HG03159 (cell line): ENCODE results near the gene DBF4.
A peak's percentile ranks its signal among the peaks of the same experiment; 100 is the strongest.
"Not testable (repeated sequence)": the region's sequence is repeated elsewhere in the genome, so short reads cannot be mapped to it uniquely, and the experiment has no call there.

Source experiments
- ATAC-seq: cut with Tn5 transposase; IDR thresholded peaks from one replicate; pipeline ENCODE4 v1.9.1; 2021; ENCODE audit warnings: mild to moderate bottlenecking, moderate library complexity; ENCODE audit not compliant: unreplicated experiment

Gene DBF4

GRCh38 chr7:87878208-87878735, 2.0 kb downstream of the DBF4 start:
- ATAC-seq, result no peak

GRCh38 chr7:87882151-87882937, 6.1 kb downstream of the DBF4 start:
- no peak for ATAC-seq

- no peak for ATAC-seq
These were observed 8.7 kb downstream of the DBF4 start for GRCh38 chr7:87885018-87885417.

- ATAC-seq, result peak; percentile 48
These were observed 10.6 kb downstream of the DBF4 start for GRCh38 chr7:87886875-87887274.

- no peak for ATAC-seq
These were observed 19.1 kb downstream of the DBF4 start for GRCh38 chr7:87895363-87895762.

GRCh38 chr7:87899255-87899654, 23.0 kb downstream of the DBF4 start:
- no peak for ATAC-seq

GRCh38 chr7:87907136-87907906, 31.0 kb downstream of the DBF4 start:
- not testable (repeated sequence) for ATAC-seq

- not testable (repeated sequence) for ATAC-seq
These were observed 32.5 kb downstream of the DBF4 start for GRCh38 chr7:87908814-87909213.

GRCh38 chr7:87912121-87912520, 35.8 kb downstream of the DBF4 start:
- no peak for ATAC-seq

GRCh38 chr7:87918740-87919139, 42.4 kb downstream of the DBF4 start:
- ATAC-seq, result no peak

- no peak for ATAC-seq
These were observed 43.6 kb downstream of the DBF4 start for GRCh38 chr7:87919875-87920274.

- no peak for ATAC-seq
These were observed 44.3 kb downstream of the DBF4 start for GRCh38 chr7:87920578-87920977.

GRCh38 chr7:87922759-87923395, 46.6 kb downstream of the DBF4 start:
- ATAC-seq, result not testable (repeated sequence)

- ATAC-seq, result peak; percentile 96
These were observed 50.5 kb downstream of the DBF4 start for GRCh38 chr7:87926581-87927461.

GRCh38 chr7:87933605-87933952, 57.3 kb downstream of the DBF4 start:
- ATAC-seq, result no peak

- ATAC-seq, result peak; percentile 98
These were observed 57.8 kb downstream of the DBF4 start, which contains the start of gene ADAM22 for GRCh38 chr7:87933953-87934698. Gene ADAM22, plus strand, starts transcription at chr7:87934251. Its CDS starts 215 bp downstream, at chr7:87934466.

GRCh38 chr7:87934699-87935383, 58.5 kb downstream of the DBF4 start:
- peak; percentile 0 for ATAC-seq

- ATAC-seq, result no peak
These were observed 59.1 kb downstream of the DBF4 start for GRCh38 chr7:87935384-87935706.

- ATAC-seq, result no peak
These were observed 64.8 kb downstream of the DBF4 start for GRCh38 chr7:87941138-87941537.
